Fibroblast of peridontal ligament (primary cell): ENCODE results near the gene SPATS1.

Source experiments
- DNase-seq: peaks from one replicate; pipeline ENCODE4 v3.0.0-alpha.2; 2010; ENCODE audit errors: extremely low read depth

SPATS1 gene

GRCh38 chr6:44387346-44388134 is 45.1 kb downstream of the SPATS1 start, which contains the start of gene CDC5L:
Gene CDC5L, plus strand, starts transcription at chr6:44387706. Its CDS starts 118 bp downstream, at chr6:44387824.
- DNase-seq = peak; percentile 100

GRCh38 chr6:44388135-44388487 is 45.7 kb downstream of the SPATS1 start:
- DNase-seq = no peak

- peak; percentile 6 for DNase-seq
Observed at GRCh38 chr6:44388887-44389286, 46.4 kb downstream of the SPATS1 start.

GRCh38 chr6:44390158-44390683 is 47.8 kb downstream of the SPATS1 start:
- DNase-seq = peak; percentile 8
